ENCODE results near the gene KIF6.

- TF ChIP-seq CTCF (IDR thresholded peaks at IDR 0.05) (no peak), SIN3A (IDR thresholded peaks at IDR 0.05; ENCODE audit: borderline replicate concordance, insufficient read depth, low read depth, low read length) (no peak), POLR2AphosphoS5 (IDR thresholded peaks at IDR 0.05; ENCODE audit: low read depth, low read length) (no peak)
These were observed 349.8 kb downstream of the KIF6 start for GRCh38 chr6:39375405-39375804.

Measured in Panc1 (cell line).